HepG2 (cell line): ENCODE results near the gene USP7. TPM values are rescaled to one million over a fixed set of nuclear protein-coding genes. Genes with fewer than 3 reads are reported as not detected.

Experiments used
- CREM ChIP-seq, 2 experiments: sonication (generic) in 1 of 2; formaldehyde crosslinking in 1 of 2; IDR thresholded peaks; 2 replicates each; pipeline versions ENCODE4 v1.4.0 to v1.6.1; 2016 to 2020; ENCODE audit warnings: antibody characterized with exemption in 1 of 2, mild to moderate bottlenecking in 1 of 2, missing genetic modification reagents in 1 of 2
- EEA1 ChIP-seq: sonication (generic); formaldehyde crosslinking; IDR thresholded peaks from 2 replicates; pipeline ENCODE4 v1.5.1; 2020; ENCODE audit warnings: mild to moderate bottlenecking, missing genetic modification reagents, borderline replicate concordance
- ELF1 ChIP-seq: sonication (generic); formaldehyde crosslinking; IDR thresholded peaks from 2 replicates; pipeline ENCODE4 v1.4.0; 2020; ENCODE audit warnings: missing genetic modification reagents
- FOXA3 ChIP-seq: IDR thresholded peaks from 2 replicates; pipeline ENCODE4 v1.6.1; 2016; ENCODE audit warnings: missing genetic modification reagents, missing compliant biosample characterization
- GABPA ChIP-seq, 2 experiments: IDR thresholded peaks; 2 replicates each; pipeline ENCODE4 v1.6.1; 2011 to 2016; ENCODE audit warnings: low read depth in 2 of 2, low read length in 1 of 2, missing biosample characterization in 1 of 2, missing genetic modification characterization in 1 of 2
- JUND ChIP-seq: sonication (generic); formaldehyde crosslinking; IDR thresholded peaks from 2 replicates; pipeline ENCODE4 v1.8.0; 2022; ENCODE audit warnings: mild to moderate bottlenecking, missing genetic modification reagents
- KMT2B ChIP-seq: IDR thresholded peaks from 2 replicates; pipeline ENCODE4 v1.6.1; 2016; ENCODE audit warnings: missing genetic modification reagents, missing compliant biosample characterization
- PREB ChIP-seq: sonication (generic); formaldehyde crosslinking; IDR thresholded peaks from 2 replicates; pipeline ENCODE4 v1.4.0; 2020; ENCODE audit warnings: missing genetic modification reagents
- SAP130 ChIP-seq: IDR thresholded peaks from 2 replicates; pipeline ENCODE4 v1.6.1; 2016; ENCODE audit warnings: low read depth
- SRSF9 ChIP-seq: fragments of 200-400 bp; formaldehyde crosslinking; IDR thresholded peaks from 2 replicates; pipeline ENCODE4 v1.6.1; 2018; ENCODE audit warnings: borderline replicate concordance, mild to moderate bottlenecking, low read depth, low read length; ENCODE audit not compliant: insufficient read depth, poor library complexity, severe bottlenecking
- TCF12 ChIP-seq, 2 experiments: fragments of 450-650 bp in 1 of 2; sonication (generic) in 1 of 2; formaldehyde crosslinking in 1 of 2; IDR thresholded peaks; 2 replicates each; pipeline versions ENCODE4 v1.6.1 to v1.8.0; 2017 to 2022; ENCODE audit warnings: antibody characterized with exemption in 1 of 2, mild to moderate bottlenecking in 1 of 2, missing genetic modification reagents in 1 of 2, moderate library complexity in 1 of 2
- ZBTB20 ChIP-seq: sonication (generic); formaldehyde crosslinking; IDR thresholded peaks from 2 replicates; pipeline ENCODE4 v1.8.1; 2023; ENCODE audit warnings: missing genetic modification reagents, low read depth, mild to moderate bottlenecking, borderline replicate concordance
- ZNF234 ChIP-seq: sonication (generic); formaldehyde crosslinking; conservative IDR thresholded peaks from 2 replicates; pipeline ENCODE4 v1.5.1; 2020; ENCODE audit warnings: mild to moderate bottlenecking, missing genetic modification reagents
- ZNF839 ChIP-seq: sonication (generic); formaldehyde crosslinking; IDR thresholded peaks from 2 replicates; pipeline ENCODE4 v1.4.0; 2020; ENCODE audit warnings: missing genetic modification reagents, mild to moderate bottlenecking, borderline replicate concordance
- ZNF850 ChIP-seq: sonication (generic); formaldehyde crosslinking; conservative IDR thresholded peaks from 2 replicates; pipeline ENCODE4 v1.9.0; 2021; ENCODE audit warnings: mild to moderate bottlenecking, missing genetic modification reagents
- polyA plus RNA-seq, 8 experiments: library from polyadenylated mRNA; depleted of rRNA in 3 of 8; stranded (reverse) in 7 of 8; unstranded in 1 of 8; fragments of >200 nt; fragmentation: Illumina TruSeq in 4 of 8; extraction: Trizol in 4 of 8; gene quantifications; 2 replicates each; pipeline versions ENCODE4 v1.2.1 to v1.2.3, GENCODE V29; 2011 to 2016; ENCODE audit warnings: low read depth in 4 of 8, missing spikeins in 1 of 8, mixed read lengths in 1 of 8; ENCODE audit not compliant: insufficient read depth in 1 of 8
- total RNA-seq, 5 experiments: library from RNA; depleted of rRNA; stranded (reverse); fragments of >200 nt; fragmentation: Illumina TruSeq; extraction: Trizol; gene quantifications; 2 replicates each; pipeline ENCODE4 v1.2.3, GENCODE V29; 2016; ENCODE audit warnings: low read depth in 1 of 5
- TF ChIP-seq, protein P1 (sequence below): sonication (generic); formaldehyde crosslinking; IDR thresholded peaks from 2 replicates; pipeline ENCODE4 v1.5.0; 2020; ENCODE audit warnings: mild to moderate bottlenecking, missing genetic modification reagents, borderline replicate concordance
- TF ChIP-seq, protein P2 (sequence below): sonication (generic); formaldehyde crosslinking; IDR thresholded peaks from 2 replicates; pipeline ENCODE4 v1.9.0; 2022; ENCODE audit warnings: low read depth, missing genetic modification reagents

USP7 gene
- total and polyA plus RNA-seq, 2 of the 13 experiments (the other 11 are each of a cell fraction or from before 2014, with no cell fraction given) = 52.5 to 173 TPM

- TF ChIP-seq ZBTB20 = 0 out of 2 replicates have a peak, but pooled peaks have one; percentile 34
- no peak for TF ChIP-seq JUND
- no peak for TF ChIP-seq ZNF850 (CRISPR knock-in tag)
- TF ChIP-seq TCF12 (IDR thresholded peaks at IDR 0.05) = no peak
- no peak for TF ChIP-seq TCF12 (CRISPR knock-in tag; IDR thresholded peaks at IDR 0.05)
- no peak for TF ChIP-seq ELF1
- peak; percentile 39; the same call in 1 of the 2 replicates for TF ChIP-seq SAP130 (CRISPR knock-in tag)
- no peak for TF ChIP-seq EEA1 (CRISPR knock-in tag)
- TF ChIP-seq FOXA3 (CRISPR knock-in tag) = no peak
- no peak for TF ChIP-seq PREB (CRISPR knock-in tag)
- TF ChIP-seq KMT2B (CRISPR knock-in tag) = 0 out of 2 replicates have a peak, but pooled peaks have one; percentile 4
- TF ChIP-seq, protein P1, sequence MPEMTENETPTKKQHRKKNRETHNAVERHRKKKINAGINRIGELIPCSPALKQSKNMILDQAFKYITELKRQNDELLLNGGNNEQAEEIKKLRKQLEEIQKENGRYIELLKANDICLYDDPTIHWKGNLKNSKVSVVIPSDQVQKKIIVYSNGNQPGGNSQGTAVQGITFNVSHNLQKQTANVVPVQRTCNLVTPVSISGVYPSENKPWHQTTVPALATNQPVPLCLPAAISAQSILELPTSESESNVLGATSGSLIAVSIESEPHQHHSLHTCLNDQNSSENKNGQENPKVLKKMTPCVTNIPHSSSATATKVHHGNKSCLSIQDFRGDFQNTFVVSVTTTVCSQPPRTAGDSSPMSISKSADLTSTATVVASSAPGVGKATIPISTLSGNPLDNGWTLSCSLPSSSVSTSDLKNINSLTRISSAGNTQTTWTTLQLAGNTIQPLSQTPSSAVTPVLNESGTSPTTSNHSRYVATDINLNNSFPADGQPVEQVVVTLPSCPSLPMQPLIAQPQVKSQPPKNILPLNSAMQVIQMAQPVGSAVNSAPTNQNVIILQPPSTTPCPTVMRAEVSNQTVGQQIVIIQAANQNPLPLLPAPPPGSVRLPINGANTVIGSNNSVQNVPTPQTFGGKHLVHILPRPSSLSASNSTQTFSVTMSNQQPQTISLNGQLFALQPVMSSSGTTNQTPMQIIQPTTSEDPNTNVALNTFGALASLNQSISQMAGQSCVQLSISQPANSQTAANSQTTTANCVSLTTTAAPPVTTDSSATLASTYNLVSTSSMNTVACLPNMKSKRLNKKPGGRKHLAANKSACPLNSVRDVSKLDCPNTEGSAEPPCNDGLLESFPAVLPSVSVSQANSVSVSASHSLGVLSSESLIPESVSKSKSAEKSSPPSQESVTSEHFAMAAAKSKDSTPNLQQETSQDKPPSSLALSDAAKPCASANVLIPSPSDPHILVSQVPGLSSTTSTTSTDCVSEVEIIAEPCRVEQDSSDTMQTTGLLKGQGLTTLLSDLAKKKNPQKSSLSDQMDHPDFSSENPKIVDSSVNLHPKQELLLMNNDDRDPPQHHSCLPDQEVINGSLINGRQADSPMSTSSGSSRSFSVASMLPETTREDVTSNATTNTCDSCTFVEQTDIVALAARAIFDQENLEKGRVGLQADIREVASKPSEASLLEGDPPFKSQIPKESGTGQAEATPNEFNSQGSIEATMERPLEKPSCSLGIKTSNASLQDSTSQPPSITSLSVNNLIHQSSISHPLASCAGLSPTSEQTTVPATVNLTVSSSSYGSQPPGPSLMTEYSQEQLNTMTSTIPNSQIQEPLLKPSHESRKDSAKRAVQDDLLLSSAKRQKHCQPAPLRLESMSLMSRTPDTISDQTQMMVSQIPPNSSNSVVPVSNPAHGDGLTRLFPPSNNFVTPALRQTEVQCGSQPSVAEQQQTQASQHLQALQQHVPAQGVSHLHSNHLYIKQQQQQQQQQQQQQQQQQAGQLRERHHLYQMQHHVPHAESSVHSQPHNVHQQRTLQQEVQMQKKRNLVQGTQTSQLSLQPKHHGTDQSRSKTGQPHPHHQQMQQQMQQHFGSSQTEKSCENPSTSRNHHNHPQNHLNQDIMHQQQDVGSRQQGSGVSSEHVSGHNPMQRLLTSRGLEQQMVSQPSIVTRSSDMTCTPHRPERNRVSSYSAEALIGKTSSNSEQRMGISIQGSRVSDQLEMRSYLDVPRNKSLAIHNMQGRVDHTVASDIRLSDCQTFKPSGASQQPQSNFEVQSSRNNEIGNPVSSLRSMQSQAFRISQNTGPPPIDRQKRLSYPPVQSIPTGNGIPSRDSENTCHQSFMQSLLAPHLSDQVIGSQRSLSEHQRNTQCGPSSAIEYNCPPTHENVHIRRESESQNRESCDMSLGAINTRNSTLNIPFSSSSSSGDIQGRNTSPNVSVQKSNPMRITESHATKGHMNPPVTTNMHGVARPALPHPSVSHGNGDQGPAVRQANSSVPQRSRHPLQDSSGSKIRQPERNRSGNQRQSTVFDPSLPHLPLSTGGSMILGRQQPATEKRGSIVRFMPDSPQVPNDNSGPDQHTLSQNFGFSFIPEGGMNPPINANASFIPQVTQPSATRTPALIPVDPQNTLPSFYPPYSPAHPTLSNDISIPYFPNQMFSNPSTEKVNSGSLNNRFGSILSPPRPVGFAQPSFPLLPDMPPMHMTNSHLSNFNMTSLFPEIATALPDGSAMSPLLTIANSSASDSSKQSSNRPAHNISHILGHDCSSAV (CRISPR knock-in tag) = no peak
- no peak for TF ChIP-seq SRSF9
- TF ChIP-seq ZNF839 (CRISPR knock-in tag) = no peak; the same call in 1 of the 2 replicates
- no peak for TF ChIP-seq ZNF234 (CRISPR knock-in tag)
- TF ChIP-seq, protein P2, sequence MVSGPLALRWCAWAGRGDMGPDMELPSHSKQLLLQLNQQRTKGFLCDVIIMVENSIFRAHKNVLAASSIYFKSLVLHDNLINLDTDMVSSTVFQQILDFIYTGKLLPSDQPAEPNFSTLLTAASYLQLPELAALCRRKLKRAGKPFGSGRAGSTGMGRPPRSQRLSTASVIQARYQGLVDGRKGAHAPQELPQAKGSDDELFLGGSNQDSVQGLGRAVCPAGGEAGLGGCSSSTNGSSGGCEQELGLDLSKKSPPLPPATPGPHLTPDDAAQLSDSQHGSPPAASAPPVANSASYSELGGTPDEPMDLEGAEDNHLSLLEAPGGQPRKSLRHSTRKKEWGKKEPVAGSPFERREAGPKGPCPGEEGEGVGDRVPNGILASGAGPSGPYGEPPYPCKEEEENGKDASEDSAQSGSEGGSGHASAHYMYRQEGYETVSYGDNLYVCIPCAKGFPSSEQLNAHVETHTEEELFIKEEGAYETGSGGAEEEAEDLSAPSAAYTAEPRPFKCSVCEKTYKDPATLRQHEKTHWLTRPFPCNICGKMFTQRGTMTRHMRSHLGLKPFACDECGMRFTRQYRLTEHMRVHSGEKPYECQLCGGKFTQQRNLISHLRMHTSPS (CRISPR knock-in tag) = no peak
- no peak for TF ChIP-seq CREM (IDR thresholded peaks at IDR 0.05)
- no peak for TF ChIP-seq CREM (CRISPR knock-in tag; IDR thresholded peaks at IDR 0.05)
- TF ChIP-seq GABPA (IDR thresholded peaks at IDR 0.05; ENCODE audit: low read depth, low read length) = no peak
- no peak for TF ChIP-seq GABPA (CRISPR knock-in tag; IDR thresholded peaks at IDR 0.05; ENCODE audit: low read depth)
Measured at GRCh38 chr16:8867216-8867931, 96.3 kb downstream of the USP7 start (continued).
